Measurements from ENCODE around the gene SOCS1.

DNA sequence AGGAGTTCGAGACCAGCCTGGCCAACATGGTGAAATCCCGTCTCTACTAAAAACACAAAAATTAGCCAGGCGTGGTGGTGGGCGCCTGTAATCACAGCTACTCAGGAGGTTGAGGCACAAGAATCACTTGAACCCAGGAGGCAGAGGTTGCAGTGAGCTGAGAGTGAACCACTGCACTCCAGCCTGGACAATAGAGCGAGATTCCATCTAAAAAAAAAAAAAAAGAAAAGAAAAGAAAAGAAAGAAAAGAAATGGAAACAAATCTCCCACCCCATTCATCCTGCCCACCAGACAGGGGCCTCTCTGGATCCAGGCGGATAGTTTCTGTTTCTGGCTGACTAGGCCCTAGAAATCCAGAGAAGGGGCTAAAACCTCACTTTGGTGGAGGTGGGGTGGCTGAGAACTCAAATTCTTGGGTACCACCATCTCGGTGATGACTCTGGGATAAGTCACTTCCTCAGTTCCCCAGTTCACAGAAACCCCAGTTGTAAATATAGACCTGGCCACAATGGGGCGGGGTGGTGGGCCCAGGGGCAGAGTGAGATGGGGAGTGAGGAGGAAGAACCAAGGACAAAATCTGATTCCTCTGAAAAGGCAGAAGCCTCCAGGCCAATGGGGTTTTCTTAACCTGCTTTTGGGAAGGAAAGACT, 22.2 kb downstream of the SOCS1 start:
- TF ChIP-seq EZH2 (IDR thresholded peaks at IDR 0.05; ENCODE audit: insufficient read depth, poor library complexity, severe bottlenecking) (no peak), EZH2phosphoT487 (IDR thresholded peaks at IDR 0.05; ENCODE audit: insufficient read depth, low read depth) (no peak)
